Body of pancreas (tissue), 4 donors: Measurements from ENCODE around the gene SP2. TPM values are rescaled to one million over a fixed set of nuclear protein-coding genes. Genes with fewer than 3 reads are reported as not detected.

Experiments
- ATAC-seq: fragments of 150-250 bp; one replicate; pipeline ENCODE4 v1.9.1; 2016
- DNase-seq, 4 donors: peaks; one replicate each; pipeline ENCODE4 v3.0.0-alpha.2; 2019
- H3K27ac ChIP-seq, 4 donors: fragments of 200-600 bp; sonication (generic); 1 replicate in 3 of 4; 2 replicates in 1 of 4; pipeline versions ENCODE4 v1.5.1 to v1.6.1; 2016 to 2019; ENCODE audit warnings: mild to moderate bottlenecking in 1 of 4, mixed read lengths in 1 of 4, moderate library complexity in 1 of 4
- H3K27me3 ChIP-seq, 2 donors: fragments of 200-600 bp; sonication (generic); one replicate each; pipeline ENCODE4 v1.6.0; 2016; ENCODE audit warnings: mild to moderate bottlenecking in 1 of 2
- H3K36me3 ChIP-seq, 2 donors: fragments of 200-600 bp; sonication (generic); replicated peaks in 1 of 2; 2 replicates each; pipeline ENCODE4 v1.5.1; 2016; ENCODE audit warnings: low read depth in 2 of 2; ENCODE audit not compliant: insufficient read depth in 1 of 2
- H3K4me1 ChIP-seq: fragments of 200-600 bp; sonication (generic); one replicate; pipeline ENCODE4 v1.6.0; 2016
- H3K4me3 ChIP-seq, 2 donors: fragments of 200-600 bp; sonication (generic); 1 replicate in 1 of 2; 2 replicates in 1 of 2; pipeline ENCODE4 v1.5.1; 2016 to 2019
- H3K9me3 ChIP-seq, 3 donors: fragments of 200-600 bp; sonication (generic); 1 replicate in 2 of 3; 2 replicates in 1 of 3; pipeline ENCODE4 v1.5.1; 2016
- POLR2A ChIP-seq, 3 donors: fragments of 450-650 bp; IDR thresholded peaks; one replicate each; pipeline ENCODE4 v1.6.1; 2016; ENCODE audit warnings: antibody characterized with exemption in 3 of 3, mild to moderate bottlenecking in 2 of 3
- WGBS, 2 donors: methylation state at CpG; one replicate each; pipeline ENCODE4 v1.1.5; 2017; 5-methylcytosine and 5-hydroxymethylcytosine counted together
- intact Hi-C: fragments of 100-400 bp; cut with DNase I; formaldehyde crosslinking; loops from one replicate; pipeline ENCODE4 v1.15.1; 2023
- total RNA-seq, 2 donors: library from RNA; depleted of rRNA; stranded (reverse); fragments of >200 nt; gene quantifications; one replicate each; pipeline ENCODE4 v1.1.0, GENCODE V29; 2016
- TF ChIP-seq, protein P1 (sequence below), 7 experiments: fragments of 450-650 bp in 4 of 7; fragments of 200-600 bp in 3 of 7; sonication (generic) in 3 of 7; IDR thresholded peaks; one replicate each; pipeline ENCODE4 v1.5.1; 2016 to 2019; ENCODE audit warnings: antibody characterized with exemption in 7 of 7

The SP2 gene
- total RNA-seq, 2 donors from 2014 or later = 4.7 to 6.3 TPM

GRCh38 chr17:47870056-47870455 is 26.0 kb upstream of the SP2 start:
- Histone ChIP-seq H3K4me3 (no peak overlapping the region), H3K27ac (no peak overlapping the region), H3K9me3 (no peaks in the 10 kb centered on the region), H3K27me3 (peaks cover 3 to 13% of the 10 kb centered on the region in 2 donors), H3K36me3 (no peaks in the 10 kb centered on the region), H3K4me1 (no peaks in the 10 kb centered on the region)
- intact Hi-C loops = no loop called here
- ATAC-seq (no peak), DNase-seq (no peak)
- TF ChIP-seq, protein P1, sequence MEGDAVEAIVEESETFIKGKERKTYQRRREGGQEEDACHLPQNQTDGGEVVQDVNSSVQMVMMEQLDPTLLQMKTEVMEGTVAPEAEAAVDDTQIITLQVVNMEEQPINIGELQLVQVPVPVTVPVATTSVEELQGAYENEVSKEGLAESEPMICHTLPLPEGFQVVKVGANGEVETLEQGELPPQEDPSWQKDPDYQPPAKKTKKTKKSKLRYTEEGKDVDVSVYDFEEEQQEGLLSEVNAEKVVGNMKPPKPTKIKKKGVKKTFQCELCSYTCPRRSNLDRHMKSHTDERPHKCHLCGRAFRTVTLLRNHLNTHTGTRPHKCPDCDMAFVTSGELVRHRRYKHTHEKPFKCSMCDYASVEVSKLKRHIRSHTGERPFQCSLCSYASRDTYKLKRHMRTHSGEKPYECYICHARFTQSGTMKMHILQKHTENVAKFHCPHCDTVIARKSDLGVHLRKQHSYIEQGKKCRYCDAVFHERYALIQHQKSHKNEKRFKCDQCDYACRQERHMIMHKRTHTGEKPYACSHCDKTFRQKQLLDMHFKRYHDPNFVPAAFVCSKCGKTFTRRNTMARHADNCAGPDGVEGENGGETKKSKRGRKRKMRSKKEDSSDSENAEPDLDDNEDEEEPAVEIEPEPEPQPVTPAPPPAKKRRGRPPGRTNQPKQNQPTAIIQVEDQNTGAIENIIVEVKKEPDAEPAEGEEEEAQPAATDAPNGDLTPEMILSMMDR (IDR thresholded peaks at IDR 0.05) = no peak
- TF ChIP-seq POLR2A (IDR thresholded peaks at IDR 0.05) = no peak
- 9 to 32% methylated on average over 1 of the region's 1 CpG for WGBS, 2 donors

- peaks cover 3 to 13% of the 10 kb centered on the region in 2 donors for H3K27me3 ChIP-seq
Observed at GRCh38 chr17:47871048-47871447, 25.0 kb upstream of the SP2 start.

GRCh38 chr17:47872019-47872650 is 23.9 kb upstream of the SP2 start:
- ATAC-seq = no peak
- no peaks in the 10 kb centered on the region for H3K4me1 ChIP-seq
- peaks cover 3 to 13% of the 10 kb centered on the region in 2 donors for H3K27me3 ChIP-seq
- TF ChIP-seq, protein P1 (IDR thresholded peaks at IDR 0.05) = no peak
- TF ChIP-seq POLR2A (IDR thresholded peaks at IDR 0.05) = no peak
- no peak overlapping the region for H3K27ac ChIP-seq
- no peak overlapping the region for H3K4me3 ChIP-seq
- no peaks in the 10 kb centered on the region for H3K36me3 ChIP-seq
- intact Hi-C loops = no loop called here
- 19 to 24% methylated on average over 12 to 29 of the region's 29 CpGs for WGBS, 2 donors
- no peak for DNase-seq
- no peaks in the 10 kb centered on the region for H3K9me3 ChIP-seq

More at GRCh38 chr17:47871048-47871447, 25.0 kb upstream of the SP2 start:
- no peak for DNase-seq
- Histone ChIP-seq H3K4me1 (no peaks in the 10 kb centered on the region), H3K9me3 (no peaks in the 10 kb centered on the region), H3K36me3 (no peaks in the 10 kb centered on the region), H3K27ac (no peak overlapping the region), H3K4me3 (no peak overlapping the region)
- TF ChIP-seq, protein P1 (IDR thresholded peaks at IDR 0.05) = no peak
- TF ChIP-seq POLR2A (IDR thresholded peaks at IDR 0.05) = no peak
- ATAC-seq = no peak
- intact Hi-C loops = no loop called here

GRCh38 chr17:47872651-47873161 is 23.3 kb upstream of the SP2 start:
- no peak for ATAC-seq
- no peak for DNase-seq
- peaks cover 3 to 13% of the 10 kb centered on the region in 2 donors for H3K27me3 ChIP-seq
- TF ChIP-seq, protein P1 (IDR thresholded peaks at IDR 0.05) = no peak
- no peak for TF ChIP-seq POLR2A (IDR thresholded peaks at IDR 0.05)
- no peaks in the 10 kb centered on the region for H3K4me1 ChIP-seq
- 37 to 60% methylated on average over 3 to 12 of the region's 15 CpGs for WGBS, 2 donors
- H3K36me3 ChIP-seq = no peaks in the 10 kb centered on the region
- no peaks in the 10 kb centered on the region for H3K9me3 ChIP-seq
- H3K27ac ChIP-seq = no peak overlapping the region
- intact Hi-C loops = no loop called here
- no peak overlapping the region for H3K4me3 ChIP-seq
